WTC11 (cell line): ENCODE results near the gene IL6R. TPM values are rescaled to one million over a fixed set of nuclear protein-coding genes. Genes with fewer than 3 reads are reported as not detected.
"Not testable (repeated sequence)": the region's sequence is repeated elsewhere in the genome, so short reads cannot be mapped to it uniquely, and the experiment has no call there.

Experiments used
- ATAC-seq: fragments of 200-7000 bp; cut with Tn5 transposase; 2 replicates; pipeline ENCODE4 v1.10.0; 2021; ENCODE audit warnings: mild to moderate bottlenecking, moderate library complexity
- CTCF ChIA-PET: fragments of 300-600 bp; sonication (Branson Sonifier 250); formaldehyde crosslinking; loops from one replicate; lab custom pipeline; 2021; ENCODE audit warnings: antibody characterized with exemption; lab: Charles Lee
- POLR2A ChIA-PET: fragments of 350-600 bp; sonication (Branson Sonifier 250); formaldehyde crosslinking; loops from one replicate; lab custom pipeline; 2021; ENCODE audit warnings: antibody characterized with exemption; lab: Charles Lee
- DNase-seq: peaks from one replicate; pipeline ENCODE4 v3.0.0; 2021; ENCODE audit warnings: low spot score
- H3K27ac Mint-ChIP-seq: 2 replicates; pipeline ENCODE4 v1.8.0; 2021; ENCODE audit warnings: mixed read lengths
- H3K27me3 Mint-ChIP-seq: 2 replicates; pipeline ENCODE4 v1.8.0; 2021; ENCODE audit warnings: low read depth, mild to moderate bottlenecking, moderate library complexity, mixed read lengths
- H3K36me3 Mint-ChIP-seq: 2 replicates; pipeline ENCODE4 v1.8.0; 2021; ENCODE audit warnings: mixed read lengths
- H3K4me1 Mint-ChIP-seq: 2 replicates; pipeline ENCODE4 v1.8.0; 2022; ENCODE audit warnings: mixed read lengths
- H3K4me3 Mint-ChIP-seq: 2 replicates; pipeline ENCODE4 v1.8.0; 2021; ENCODE audit warnings: mild to moderate bottlenecking, moderate library complexity, mixed read lengths
- H3K9me3 Mint-ChIP-seq: 2 replicates; pipeline ENCODE4 v1.8.0; 2021; ENCODE audit warnings: mixed read lengths
- AFF4 ChIP-seq: sonication (generic); formaldehyde crosslinking; IDR thresholded peaks from 2 replicates; pipeline ENCODE4 v1.8.1; 2023; ENCODE audit warnings: mild to moderate bottlenecking, missing genetic modification reagents, borderline replicate concordance
- ATF6 ChIP-seq: sonication (generic); formaldehyde crosslinking; IDR thresholded peaks from 2 replicates; pipeline ENCODE4 v1.8.1; 2023; ENCODE audit warnings: mild to moderate bottlenecking, missing genetic modification reagents
- ELF4 ChIP-seq: sonication (generic); formaldehyde crosslinking; IDR thresholded peaks from 2 replicates; pipeline ENCODE4 v1.8.1; 2022; ENCODE audit warnings: low read depth, mild to moderate bottlenecking, moderate library complexity, missing genetic modification reagents
- ETV6 ChIP-seq: sonication (generic); formaldehyde crosslinking; IDR thresholded peaks from 2 replicates; pipeline ENCODE4 v1.8.1; 2022; ENCODE audit warnings: mild to moderate bottlenecking, missing genetic modification reagents
- FOXJ3 ChIP-seq: sonication (generic); formaldehyde crosslinking; IDR thresholded peaks from 2 replicates; pipeline ENCODE4 v1.9.0; 2021; ENCODE audit warnings: missing genetic modification reagents, mild to moderate bottlenecking, borderline replicate concordance
- FOXK1 ChIP-seq: sonication (generic); formaldehyde crosslinking; IDR thresholded peaks from 2 replicates; pipeline ENCODE4 v1.8.0; 2022; ENCODE audit warnings: mild to moderate bottlenecking, moderate library complexity, missing genetic modification reagents
- IRF2 ChIP-seq: sonication (generic); formaldehyde crosslinking; IDR thresholded peaks from 2 replicates; pipeline ENCODE4 v1.8.0; 2022; ENCODE audit warnings: low read depth, missing genetic modification reagents, borderline replicate concordance
- NFATC4 ChIP-seq: fragments of 250-450 bp; sonication (Bioruptor Pico); IDR thresholded peaks from 2 replicates; pipeline ENCODE4 v1.9.0; 2021; ENCODE audit warnings: mild to moderate bottlenecking
- SP1 ChIP-seq: sonication (generic); formaldehyde crosslinking; conservative IDR thresholded peaks from 2 replicates; pipeline ENCODE4 v1.8.1; 2022; ENCODE audit warnings: missing genetic modification reagents
- ZNF219 ChIP-seq: sonication (generic); formaldehyde crosslinking; IDR thresholded peaks from 2 replicates; pipeline ENCODE4 v1.8.0; 2023; ENCODE audit warnings: missing genetic modification reagents, mild to moderate bottlenecking, borderline replicate concordance
- ZNF425 ChIP-seq: fragments of 250-450 bp; sonication (Bioruptor Pico); conservative IDR thresholded peaks from 2 replicates; pipeline ENCODE4 v1.9.0; 2021; ENCODE audit warnings: mild to moderate bottlenecking
- total RNA-seq: library from RNA; stranded (reverse); gene quantifications from 3 replicates; pipeline ENCODE4 v1.2.3, GENCODE V29; 2021
- TF ChIP-seq, protein P1 (sequence below): sonication (generic); formaldehyde crosslinking; conservative IDR thresholded peaks from 2 replicates; pipeline ENCODE4 v1.8.1; 2022; ENCODE audit warnings: mild to moderate bottlenecking, missing genetic modification reagents
- TF ChIP-seq, protein P2 (sequence below): fragments of 250-450 bp; sonication (Bioruptor Pico); IDR thresholded peaks from 2 replicates; pipeline ENCODE4 v1.8.0; 2021; ENCODE audit warnings: mild to moderate bottlenecking

IL6R gene
- total RNA-seq, 1 experiment from 2014 or later, result 7.0 TPM

- no peak for TF ChIP-seq AFF4 (CRISPR knock-in tag)
These were observed 16.1 kb downstream of the IL6R start (continued) for GRCh38 chr1:154420961-154421924.

GRCh38 chr1:154422049-154422448, 16.9 kb downstream of the IL6R start:
- H3K27me3 Mint-ChIP-seq, POLR2A ChIA-PET, DNase-seq, H3K36me3 Mint-ChIP-seq, H3K4me3 Mint-ChIP-seq, ATAC-seq, H3K27ac Mint-ChIP-seq, CTCF ChIA-PET, H3K9me3 Mint-ChIP-seq: not testable (repeated sequence)
- H3K4me1 Mint-ChIP-seq, result peaks cover 24% of the 10 kb centered on the region

DNA sequence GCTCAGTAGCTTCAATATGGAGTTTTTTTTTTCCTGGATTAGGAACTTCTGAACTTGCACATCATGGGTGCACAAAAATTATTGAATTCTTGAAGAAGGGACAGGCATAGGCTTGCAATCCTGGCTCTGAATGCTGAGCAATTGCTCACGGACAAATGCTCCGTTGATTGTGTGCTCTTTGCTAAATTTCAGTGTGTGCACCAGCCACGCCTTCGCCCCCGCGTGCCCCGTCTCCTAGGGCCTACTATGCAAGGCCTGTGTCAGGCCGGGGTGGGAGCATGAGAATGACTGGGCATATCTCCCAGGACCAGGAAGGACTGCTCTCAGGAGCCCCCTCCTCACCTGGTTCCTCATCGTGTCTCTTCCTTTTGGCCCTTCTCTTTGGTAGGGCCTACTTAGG, 17.4 kb downstream of the IL6R start:
- H3K27ac Mint-ChIP-seq, result no peak overlapping the region
- no peaks in the 10 kb centered on the region for H3K9me3 Mint-ChIP-seq
- ATAC-seq (no peak), DNase-seq (no peak)
- H3K4me3 Mint-ChIP-seq, result no peak overlapping the region
- no peaks in the 10 kb centered on the region for H3K27me3 Mint-ChIP-seq
- no peaks in the 10 kb centered on the region for H3K36me3 Mint-ChIP-seq
- CTCF ChIA-PET, result no interaction called here
- POLR2A ChIA-PET, result no interaction called here
- peaks cover 24% of the 10 kb centered on the region for H3K4me1 Mint-ChIP-seq
- TF ChIP-seq ZNF425, result no peak
- TF ChIP-seq ATF6 (CRISPR knock-in tag), result no peak
- TF ChIP-seq FOXK1 (CRISPR knock-in tag), result no peak
- TF ChIP-seq, protein P1, sequence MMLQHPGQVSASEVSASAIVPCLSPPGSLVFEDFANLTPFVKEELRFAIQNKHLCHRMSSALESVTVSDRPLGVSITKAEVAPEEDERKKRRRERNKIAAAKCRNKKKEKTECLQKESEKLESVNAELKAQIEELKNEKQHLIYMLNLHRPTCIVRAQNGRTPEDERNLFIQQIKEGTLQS, result no peak
- TF ChIP-seq NFATC4, result no peak
- TF ChIP-seq IRF2 (CRISPR knock-in tag), result no peak
- TF ChIP-seq FOXJ3 (CRISPR knock-in tag), result no peak
- TF ChIP-seq, protein P2, sequence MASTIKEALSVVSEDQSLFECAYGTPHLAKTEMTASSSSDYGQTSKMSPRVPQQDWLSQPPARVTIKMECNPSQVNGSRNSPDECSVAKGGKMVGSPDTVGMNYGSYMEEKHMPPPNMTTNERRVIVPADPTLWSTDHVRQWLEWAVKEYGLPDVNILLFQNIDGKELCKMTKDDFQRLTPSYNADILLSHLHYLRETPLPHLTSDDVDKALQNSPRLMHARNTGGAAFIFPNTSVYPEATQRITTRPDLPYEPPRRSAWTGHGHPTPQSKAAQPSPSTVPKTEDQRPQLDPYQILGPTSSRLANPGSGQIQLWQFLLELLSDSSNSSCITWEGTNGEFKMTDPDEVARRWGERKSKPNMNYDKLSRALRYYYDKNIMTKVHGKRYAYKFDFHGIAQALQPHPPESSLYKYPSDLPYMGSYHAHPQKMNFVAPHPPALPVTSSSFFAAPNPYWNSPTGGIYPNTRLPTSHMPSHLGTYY (CRISPR knock-in tag), result no peak
- no peak for TF ChIP-seq ZNF219
- TF ChIP-seq ELF4 (CRISPR knock-in tag), result no peak
- TF ChIP-seq SP1 (CRISPR knock-in tag), result no peak
- no peak for TF ChIP-seq ETV6
